H7 (cell line): ENCODE measurements around the gene ATP8A2. TPM values are rescaled to one million over a fixed set of nuclear protein-coding genes. Genes with fewer than 3 reads are reported as not detected.
A peak's percentile ranks its signal among the peaks of the same experiment; 100 is the strongest.

Experiments used
- DNase-seq: peaks from one replicate; pipeline ENCODE4 v3.0.0; 2012
- H3K27me3 ChIP-seq: 2 replicates; pipeline ENCODE4 v1.6.0; 2011; ENCODE audit warnings: mild to moderate bottlenecking, low read length; ENCODE audit not compliant: control insufficient read depth, insufficient read depth
- H3K36me3 ChIP-seq: replicated peaks from 2 replicates; pipeline ENCODE4 v1.5.1; 2011; ENCODE audit warnings: low read length; ENCODE audit not compliant: control insufficient read depth, insufficient read depth
- H3K4me3 ChIP-seq: 2 replicates; pipeline ENCODE4 v1.5.1; 2011; ENCODE audit warnings: low read depth, mild to moderate bottlenecking, control low read depth, low read length, moderate library complexity; ENCODE audit not compliant: insufficient read depth
- total RNA-seq: library from RNA; depleted of rRNA; stranded (reverse); fragments of >200 nt; shearing (Covaris generic); gene quantifications from 2 replicates; pipeline ENCODE4 v1.2.3, GENCODE V29; 2014

ATP8A2 gene
- total RNA-seq, 1 experiment from 2014 or later = 0.38 TPM

DNA sequence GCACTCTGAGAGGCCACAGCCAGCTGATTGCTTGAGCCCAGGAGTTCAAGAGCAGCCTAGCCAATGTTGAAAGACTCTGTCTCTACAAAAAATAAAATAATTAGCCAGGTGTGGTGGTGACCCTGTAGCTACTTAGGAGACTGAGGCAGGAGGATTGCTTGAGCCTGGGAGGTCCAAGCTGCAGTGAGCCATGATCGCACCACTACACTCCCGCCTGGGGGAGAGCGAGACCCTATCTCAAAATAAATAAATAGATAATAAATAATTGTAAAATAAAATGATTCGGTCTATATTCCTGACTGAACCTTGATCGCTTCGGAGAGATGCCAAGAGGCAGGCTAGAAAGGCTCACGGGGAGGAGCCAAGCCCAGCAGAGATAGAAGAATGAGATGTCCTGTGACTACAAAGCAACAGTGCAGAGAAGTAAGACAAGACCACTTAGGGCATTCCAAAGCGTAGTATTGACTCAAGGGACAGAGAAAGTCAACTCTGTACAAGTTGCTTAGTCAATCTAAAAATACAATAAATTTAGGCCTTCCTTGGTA, 667.2 kb downstream of the ATP8A2 start:
- no peak for DNase-seq
- H3K36me3 ChIP-seq = no peaks in the 10 kb centered on the region
- H3K27me3 ChIP-seq = no peaks in the 10 kb centered on the region
- no peak overlapping the region for H3K4me3 ChIP-seq

DNA sequence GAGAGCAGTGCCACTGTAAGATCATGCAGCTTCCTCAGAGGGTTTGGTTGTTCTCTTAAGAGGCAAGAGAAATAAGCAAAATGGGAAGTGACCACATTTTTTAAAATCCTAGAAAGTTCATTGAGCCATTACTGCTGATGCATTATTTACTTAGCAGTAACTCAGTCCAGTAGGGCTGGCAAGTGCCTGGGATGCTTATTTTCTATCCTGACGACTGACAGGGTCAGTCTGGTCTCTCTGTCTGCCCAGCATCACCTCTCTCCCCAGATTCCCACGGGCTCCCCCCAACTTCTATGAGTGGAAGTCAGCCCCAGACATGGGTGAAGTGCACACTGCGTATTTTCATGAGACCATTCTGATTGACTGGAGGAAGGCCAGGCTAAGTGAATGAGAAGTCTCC, 669.7 kb downstream of the ATP8A2 start:
- Histone ChIP-seq H3K36me3 (no peaks in the 10 kb centered on the region), H3K4me3 (no peak overlapping the region), H3K27me3 (no peaks in the 10 kb centered on the region)
- no peak for DNase-seq

DNA sequence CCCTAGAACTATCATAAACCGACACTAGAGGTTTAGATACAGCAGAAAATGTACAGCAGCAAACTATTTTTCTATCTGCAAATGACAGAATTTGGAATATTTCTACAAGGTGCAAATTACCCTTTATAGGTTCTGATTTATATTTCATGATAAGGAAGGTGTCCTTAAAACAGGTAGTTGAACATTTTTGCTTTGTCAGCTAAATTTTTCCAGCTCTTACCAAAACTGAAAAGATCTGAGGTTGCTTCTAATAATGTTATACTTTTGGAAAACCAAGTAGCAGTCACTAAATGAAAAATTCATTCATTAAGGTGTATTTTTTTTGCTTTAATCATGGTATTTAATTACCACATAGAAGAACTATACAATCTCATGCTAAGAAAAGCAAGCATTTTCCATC, 671.0 kb downstream of the ATP8A2 start:
- Histone ChIP-seq H3K36me3 (no peaks in the 10 kb centered on the region), H3K4me3 (no peak overlapping the region), H3K27me3 (no peaks in the 10 kb centered on the region)
- DNase-seq = no peak

DNA sequence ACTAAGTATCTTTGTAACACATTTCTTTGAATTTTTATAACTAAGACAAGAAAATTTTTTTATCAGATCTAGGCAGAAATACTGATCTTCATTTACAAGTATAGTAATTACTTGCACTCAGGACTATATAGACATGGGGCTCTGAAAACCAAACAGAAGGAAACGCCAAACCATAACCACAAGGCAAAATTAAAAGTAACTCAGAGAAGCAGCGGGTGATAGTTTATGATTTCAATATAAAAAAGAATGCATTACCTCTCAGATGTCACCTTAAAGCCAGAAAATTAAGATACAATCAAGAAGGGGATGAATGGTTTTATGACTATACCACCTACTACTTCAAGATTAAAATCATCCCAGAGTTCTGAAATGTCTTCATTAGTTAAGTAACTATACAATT, 673.4 kb downstream of the ATP8A2 start:
- peaks cover 15% of the 10 kb centered on the region for H3K27me3 ChIP-seq
- no peak overlapping the region for H3K4me3 ChIP-seq
- no peaks in the 10 kb centered on the region for H3K36me3 ChIP-seq
- DNase-seq = no peak

- DNase-seq = no peak
- Histone ChIP-seq H3K27me3 (peaks cover 29% of the 10 kb centered on the region), H3K36me3 (no peaks in the 10 kb centered on the region), H3K4me3 (no peak overlapping the region)
Observed at GRCh38 chr13:26046639-26047038, 674.9 kb downstream of the ATP8A2 start.

GRCh38 chr13:26047040-26047439, 675.3 kb downstream of the ATP8A2 start:
- Histone ChIP-seq H3K27me3 (peaks cover 29% of the 10 kb centered on the region), H3K4me3 (no peak overlapping the region), H3K36me3 (no peaks in the 10 kb centered on the region)
- DNase-seq = no peak

GRCh38 chr13:26048741-26049140, 677.0 kb downstream of the ATP8A2 start:
- Histone ChIP-seq H3K36me3 (no peaks in the 10 kb centered on the region), H3K27me3 (peaks cover 33% of the 10 kb centered on the region), H3K4me3 (peak overlapping the region; percentile 66; the same call in 1 of the 2 replicates)
- no peak for DNase-seq

GRCh38 chr13:26050568-26051230, 678.9 kb downstream of the ATP8A2 start:
- peak overlapping the region; percentile 66 for H3K4me3 ChIP-seq
- H3K27me3 ChIP-seq = peaks cover 33% of the 10 kb centered on the region
- peak; percentile 79 for DNase-seq
- H3K36me3 ChIP-seq = no peaks in the 10 kb centered on the region

DNA sequence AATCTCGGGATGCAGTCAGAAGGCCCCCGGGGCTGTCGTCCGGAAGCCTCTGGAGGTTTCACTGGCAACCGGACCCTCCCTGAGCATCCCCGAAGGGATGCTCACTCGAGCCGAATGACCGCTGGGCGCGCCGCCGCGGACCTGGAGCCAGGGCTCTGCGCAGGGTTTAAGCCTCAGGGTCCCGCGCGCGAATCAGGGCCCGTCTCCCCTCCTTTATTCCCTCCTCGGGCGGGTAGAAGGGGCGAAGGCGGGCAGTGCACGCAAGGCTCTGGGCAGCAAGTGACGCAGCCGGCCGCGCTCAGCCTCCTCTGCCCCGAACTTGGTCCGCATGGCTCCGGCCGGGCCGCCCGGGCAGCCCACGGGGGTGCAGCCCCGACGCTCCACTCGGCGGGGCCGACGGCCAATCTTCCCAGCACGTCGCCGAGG, 679.5 kb downstream of the ATP8A2 start:
- Histone ChIP-seq H3K27me3 (peaks cover 33% of the 10 kb centered on the region), H3K4me3 (peak overlapping the region; percentile 66), H3K36me3 (no peaks in the 10 kb centered on the region)
- peak; percentile 74 for DNase-seq

- Histone ChIP-seq H3K4me3 (peak within 1 kb of the TSS; percentile 66), H3K36me3 (no peaks in the 10 kb centered on the region), H3K27me3 (peaks cover 33% of the 10 kb centered on the region)
- peak; percentile 95 for DNase-seq
Observed at GRCh38 chr13:26051657-26052311, 680.0 kb downstream of the ATP8A2 start, which contains the start of gene SHISA2. SHISA2 (minus strand) TSS chr13:26052016; CDS start chr13:26050975, 1,041 bp downstream.

DNA sequence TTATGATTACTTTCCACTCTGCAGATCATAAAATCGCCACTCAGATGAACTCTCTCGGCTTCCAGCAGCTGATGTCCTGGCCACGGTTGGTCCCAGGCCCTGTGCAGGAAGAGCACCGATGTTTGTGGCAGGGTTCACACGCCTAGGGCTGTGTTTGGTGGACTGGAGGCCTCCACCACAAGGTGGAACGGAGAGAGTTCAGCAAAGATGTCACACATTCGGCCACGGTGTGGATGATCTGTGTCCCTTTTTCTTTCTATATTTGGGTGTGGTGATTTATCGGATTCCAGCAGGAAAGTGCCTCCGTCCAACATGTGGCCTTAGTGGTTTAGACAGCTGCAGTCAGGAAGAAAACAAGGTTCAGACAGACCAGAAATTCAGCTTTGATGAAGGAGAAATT, 680.6 kb downstream of the ATP8A2 start:
- DNase-seq = peak; percentile 42
- Histone ChIP-seq H3K36me3 (no peaks in the 10 kb centered on the region), H3K27me3 (peaks cover 33% of the 10 kb centered on the region)

GRCh38 chr13:26053418-26053980, 681.7 kb downstream of the ATP8A2 start:
- Histone ChIP-seq H3K36me3 (no peaks in the 10 kb centered on the region), H3K4me3 (no peak overlapping the region), H3K27me3 (peaks cover 33% of the 10 kb centered on the region)
- DNase-seq = no peak

More for the DNA sequence above, 680.6 kb downstream of the ATP8A2 start:
- H3K4me3 ChIP-seq = peak overlapping the region; percentile 2; the same call in 1 of the 2 replicates

GRCh38 chr13:26054896-26055295, 683.1 kb downstream of the ATP8A2 start:
- Histone ChIP-seq H3K4me3 (no peak overlapping the region), H3K36me3 (no peaks in the 10 kb centered on the region), H3K27me3 (peaks cover 20% of the 10 kb centered on the region)
- no peak for DNase-seq

DNA sequence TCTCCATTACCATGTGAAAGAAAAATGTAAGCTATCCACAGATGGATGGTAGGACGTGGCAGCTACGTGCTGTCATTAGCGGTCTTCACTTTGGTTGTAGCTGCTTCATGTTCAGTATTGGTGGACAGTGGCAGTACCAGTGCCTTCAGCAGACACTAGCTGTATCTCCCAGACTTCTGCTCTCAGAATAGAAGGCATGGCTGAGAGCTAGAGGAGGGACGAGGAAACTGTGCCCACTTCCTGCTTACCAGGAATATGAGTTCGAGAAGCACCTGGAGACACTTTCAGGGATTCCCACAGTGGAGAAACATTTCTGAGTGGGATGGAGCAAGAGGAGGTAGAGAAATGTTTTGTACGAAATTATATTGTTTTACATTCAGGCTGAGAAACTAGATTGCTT, 686.9 kb downstream of the ATP8A2 start:
- Histone ChIP-seq H3K4me3 (no peak overlapping the region), H3K36me3 (no peaks in the 10 kb centered on the region), H3K27me3 (no peaks in the 10 kb centered on the region)
- no peak for DNase-seq

- H3K36me3 ChIP-seq = no peaks in the 10 kb centered on the region
- DNase-seq = no peak
- no peaks in the 10 kb centered on the region for H3K27me3 ChIP-seq
Observed at GRCh38 chr13:26060357-26060756, 688.6 kb downstream of the ATP8A2 start.

More at GRCh38 chr13:26060357-26060756, 688.6 kb downstream of the ATP8A2 start:
- no peak overlapping the region for H3K4me3 ChIP-seq
